Liver (tissue), 2 donors: ENCODE measurements around the gene TBC1D22B.

Experiments
- TF ChIP-seq, protein P1 (sequence below): IDR thresholded peaks from 2 replicates; pipeline ENCODE4 v1.6.1; 2016; ENCODE audit warnings: antibody characterized with exemption
- TF ChIP-seq, protein P2 (sequence below): fragments of 150-350 bp; IDR thresholded peaks from 2 replicates; pipeline ENCODE4 v1.5.1; 2017; ENCODE audit warnings: improper control_type of control experiment, low read depth, low read length; ENCODE audit not compliant: missing input control
- TF ChIP-seq, protein P3 (sequence below): IDR thresholded peaks from 2 replicates; pipeline ENCODE4 v1.6.1; 2016; ENCODE audit warnings: antibody characterized with exemption
- donor health status: healthy.

DNA sequence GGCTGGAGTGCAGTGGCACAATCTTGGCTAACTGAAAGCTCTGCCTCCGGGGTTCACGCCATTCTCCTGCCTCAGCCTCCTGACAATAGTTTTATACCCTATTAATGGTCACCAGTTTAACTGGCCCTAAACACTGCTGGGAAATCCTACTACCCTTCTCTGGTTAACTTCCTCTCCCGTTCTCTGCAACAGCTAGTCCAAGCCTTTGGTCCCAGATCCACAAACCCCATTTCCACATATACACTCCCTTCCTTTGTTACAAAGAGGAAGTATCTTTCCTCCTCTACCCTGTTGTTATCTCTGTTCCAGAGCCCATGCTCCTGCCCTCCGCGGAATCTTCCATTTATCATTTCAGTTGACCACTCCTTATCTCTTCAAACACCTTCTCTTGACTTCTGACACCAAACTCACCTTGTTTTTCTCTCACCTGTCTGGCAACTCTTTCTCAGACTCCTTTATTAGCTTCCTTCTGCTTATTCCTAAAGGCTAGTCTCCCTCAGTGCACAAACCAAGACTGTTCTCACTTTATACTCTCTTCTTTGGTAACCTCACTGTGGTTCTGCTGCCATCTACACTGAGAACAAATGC is 25.0 kb upstream of the TBC1D22B start:
- TF ChIP-seq, protein P1, sequence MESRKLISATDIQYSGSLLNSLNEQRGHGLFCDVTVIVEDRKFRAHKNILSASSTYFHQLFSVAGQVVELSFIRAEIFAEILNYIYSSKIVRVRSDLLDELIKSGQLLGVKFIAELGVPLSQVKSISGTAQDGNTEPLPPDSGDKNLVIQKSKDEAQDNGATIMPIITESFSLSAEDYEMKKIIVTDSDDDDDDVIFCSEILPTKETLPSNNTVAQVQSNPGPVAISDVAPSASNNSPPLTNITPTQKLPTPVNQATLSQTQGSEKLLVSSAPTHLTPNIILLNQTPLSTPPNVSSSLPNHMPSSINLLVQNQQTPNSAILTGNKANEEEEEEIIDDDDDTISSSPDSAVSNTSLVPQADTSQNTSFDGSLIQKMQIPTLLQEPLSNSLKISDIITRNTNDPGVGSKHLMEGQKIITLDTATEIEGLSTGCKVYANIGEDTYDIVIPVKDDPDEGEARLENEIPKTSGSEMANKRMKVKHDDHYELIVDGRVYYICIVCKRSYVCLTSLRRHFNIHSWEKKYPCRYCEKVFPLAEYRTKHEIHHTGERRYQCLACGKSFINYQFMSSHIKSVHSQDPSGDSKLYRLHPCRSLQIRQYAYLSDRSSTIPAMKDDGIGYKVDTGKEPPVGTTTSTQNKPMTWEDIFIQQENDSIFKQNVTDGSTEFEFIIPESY, result no peak
- TF ChIP-seq, protein P2, sequence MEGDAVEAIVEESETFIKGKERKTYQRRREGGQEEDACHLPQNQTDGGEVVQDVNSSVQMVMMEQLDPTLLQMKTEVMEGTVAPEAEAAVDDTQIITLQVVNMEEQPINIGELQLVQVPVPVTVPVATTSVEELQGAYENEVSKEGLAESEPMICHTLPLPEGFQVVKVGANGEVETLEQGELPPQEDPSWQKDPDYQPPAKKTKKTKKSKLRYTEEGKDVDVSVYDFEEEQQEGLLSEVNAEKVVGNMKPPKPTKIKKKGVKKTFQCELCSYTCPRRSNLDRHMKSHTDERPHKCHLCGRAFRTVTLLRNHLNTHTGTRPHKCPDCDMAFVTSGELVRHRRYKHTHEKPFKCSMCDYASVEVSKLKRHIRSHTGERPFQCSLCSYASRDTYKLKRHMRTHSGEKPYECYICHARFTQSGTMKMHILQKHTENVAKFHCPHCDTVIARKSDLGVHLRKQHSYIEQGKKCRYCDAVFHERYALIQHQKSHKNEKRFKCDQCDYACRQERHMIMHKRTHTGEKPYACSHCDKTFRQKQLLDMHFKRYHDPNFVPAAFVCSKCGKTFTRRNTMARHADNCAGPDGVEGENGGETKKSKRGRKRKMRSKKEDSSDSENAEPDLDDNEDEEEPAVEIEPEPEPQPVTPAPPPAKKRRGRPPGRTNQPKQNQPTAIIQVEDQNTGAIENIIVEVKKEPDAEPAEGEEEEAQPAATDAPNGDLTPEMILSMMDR, result no peak
- TF ChIP-seq, protein P3, sequence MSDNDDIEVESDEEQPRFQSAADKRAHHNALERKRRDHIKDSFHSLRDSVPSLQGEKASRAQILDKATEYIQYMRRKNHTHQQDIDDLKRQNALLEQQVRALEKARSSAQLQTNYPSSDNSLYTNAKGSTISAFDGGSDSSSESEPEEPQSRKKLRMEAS, result no peak
